Measurements from ENCODE around the gene MYO1H. TPM values are rescaled to one million over a fixed set of nuclear protein-coding genes. Genes with fewer than 3 reads are reported as not detected.

MYO1H gene
- total RNA-seq (2022; extraction: Qiagen RNA extraction), result not detected in 5 replicates

GRCh38 chr12:109347589-109347988 lies at the start of gene MYO1H:
TSS of gene MYO1H (plus strand) at chr12:109347900. CDS start at chr12:109347961, 61 bp downstream.

GRCh38 chr12:109308534-109309380 lies 38.9 kb upstream of the MYO1H start, which contains the start of gene FOXN4:
TSS of gene FOXN4 (minus strand) at chr12:109309284. CDS start at chr12:109308321, 963 bp downstream.

GRCh38 chr12:109477185-109477962 lies 129.7 kb downstream of the MYO1H start, which contains the start of the genes KCTD10 and UBE3B:
TSS of gene KCTD10 (minus strand) at chr12:109477300. CDS start at chr12:109477262, 38 bp downstream.
TSS of gene UBE3B (plus strand) at chr12:109477634. CDS start at chr12:109483552, 5,918 bp downstream.

Other genes with a start within 250 kb of the MYO1H start
- gene ACACB, start 231.3 kb upstream of the MYO1H start, total RNA-seq (2022; extraction: Qiagen RNA extraction), result 9.6 to 15.9 TPM (median 12.4 TPM) in 5 replicates
- 0.04 to 0.11 TPM (median 0.07 TPM) in 5 replicates for gene FOXN4, start 38.6 kb upstream of the MYO1H start, total RNA-seq (2022; extraction: Qiagen RNA extraction)
- gene KCTD10, start 129.4 kb downstream of the MYO1H start, total RNA-seq (2022; extraction: Qiagen RNA extraction), result 43.0 to 66.5 TPM (median 44.9 TPM) in 5 replicates
- 12.7 to 14.6 TPM (median 13.7 TPM) in 5 replicates for gene UBE3B, start 129.7 kb downstream of the MYO1H start, total RNA-seq (2022; extraction: Qiagen RNA extraction)
- gene MMAB, start 225.6 kb downstream of the MYO1H start, total RNA-seq (2022; extraction: Qiagen RNA extraction), result 27.4 to 30.7 TPM (median 29.1 TPM) in 5 replicates
- gene MVK, start 225.9 kb downstream of the MYO1H start, total RNA-seq (2022; extraction: Qiagen RNA extraction), result 6.4 to 9.3 TPM (median 7.9 TPM) in 5 replicates